Uterus (tissue), 2 donors: ENCODE measurements around the gene PREX1.

ENCODE experiments used
- CTCF ChIP-seq, 4 experiments: fragments of 200-600 bp in 2 of 4; fragments of 450-650 bp in 2 of 4; sonication (generic) in 2 of 4; IDR thresholded peaks; one replicate each; pipeline ENCODE4 v1.5.1; 2016 to 2019; ENCODE audit warnings: antibody characterized with exemption in 4 of 4, mild to moderate bottlenecking in 2 of 4, moderate library complexity in 1 of 4
- POLR2A ChIP-seq, 2 donors: fragments of 450-650 bp; IDR thresholded peaks; one replicate each; pipeline ENCODE4 v1.6.1; 2016; ENCODE audit warnings: antibody characterized with exemption in 2 of 2, mild to moderate bottlenecking in 1 of 2, moderate library complexity in 1 of 2

- no peak for TF ChIP-seq CTCF (IDR thresholded peaks at IDR 0.05)
- no peak for TF ChIP-seq POLR2A (IDR thresholded peaks at IDR 0.05)
Observed at GRCh38 chr20:48627737-48628128, 200.1 kb downstream of the PREX1 start.
